ENCODE results near the gene APOO.

The APOO gene

DNA sequence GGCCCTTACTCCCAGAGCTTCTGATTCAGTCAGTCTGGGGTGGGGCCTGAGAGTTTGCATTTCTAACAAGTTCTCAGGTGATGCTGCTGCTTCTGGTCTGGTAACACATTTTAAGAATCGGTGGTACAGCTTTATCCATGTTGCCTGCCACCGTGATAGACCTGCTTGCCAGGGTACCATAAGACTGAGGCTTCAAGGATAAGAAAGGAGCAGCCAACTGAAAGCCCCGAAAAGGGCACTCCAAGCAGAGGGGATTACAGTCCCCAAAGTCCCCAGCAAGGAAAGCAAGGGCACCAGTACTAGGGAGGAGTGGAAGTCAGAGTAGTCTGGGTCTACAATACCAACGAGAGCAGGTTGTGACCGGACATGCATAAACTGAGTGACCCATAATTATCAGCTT, 49.8 kb downstream of the APOO start:
- no peak for DNase-seq

DNA sequence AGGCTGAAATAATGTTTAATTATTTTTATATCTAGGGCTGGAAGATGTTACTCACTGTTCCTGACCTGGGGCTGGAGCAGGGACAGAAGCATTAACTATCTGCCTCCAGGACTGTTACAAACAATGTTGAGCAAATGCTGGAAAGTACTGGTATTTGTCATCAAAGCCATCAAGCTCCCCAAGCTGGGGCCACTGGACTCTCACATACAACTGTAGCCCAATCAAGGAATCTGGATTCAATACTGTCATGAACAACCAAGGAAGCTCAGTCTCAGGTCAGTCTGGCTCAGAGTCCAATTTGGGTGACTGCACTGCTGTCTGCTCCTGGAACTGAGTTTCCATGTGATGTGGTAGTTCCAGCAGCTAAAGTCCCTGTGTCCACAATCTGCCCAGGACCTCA, 50.4 kb downstream of the APOO start:
- no peak for DNase-seq

DNA sequence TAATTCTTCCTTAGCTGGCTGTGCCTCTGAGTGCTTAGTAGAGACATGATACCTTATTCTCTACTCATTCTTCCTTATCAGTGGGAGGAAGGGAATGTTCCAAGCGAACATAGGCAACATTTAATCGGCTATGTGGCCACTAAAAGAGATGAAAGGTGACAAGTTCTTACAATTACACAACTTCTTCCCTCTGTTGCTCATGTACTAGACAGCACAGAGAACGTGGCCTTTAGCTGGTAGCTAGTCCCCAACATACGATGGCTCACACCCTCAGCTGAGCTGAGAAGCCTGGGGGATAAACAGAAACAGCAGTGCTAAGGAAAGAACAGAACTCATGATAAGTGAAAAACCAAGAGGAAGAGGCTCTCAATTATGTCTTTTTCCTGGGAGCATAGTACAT, 52.2 kb downstream of the APOO start:
- DNase-seq: no peak

DNA sequence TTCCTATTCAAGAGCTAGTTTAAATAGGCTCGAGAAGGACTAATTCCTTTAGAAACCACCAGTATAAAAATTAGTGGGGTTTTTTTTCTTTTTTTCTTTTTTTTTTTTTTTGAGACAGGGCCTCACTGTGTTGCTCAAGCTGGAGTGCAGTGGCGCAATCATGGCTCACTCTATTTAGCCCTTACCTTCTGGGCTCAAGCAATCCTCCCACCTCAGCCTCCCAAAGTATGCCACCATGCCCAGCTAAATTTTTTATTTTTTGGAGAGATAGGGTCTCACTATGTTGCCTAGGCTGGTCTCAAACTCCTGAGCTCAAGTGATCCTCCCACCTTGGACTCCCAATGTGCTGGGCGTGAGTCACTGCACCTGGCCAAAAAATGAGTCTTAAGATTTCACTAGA, 52.8 kb downstream of the APOO start:
- DNase-seq: no peak

DNA sequence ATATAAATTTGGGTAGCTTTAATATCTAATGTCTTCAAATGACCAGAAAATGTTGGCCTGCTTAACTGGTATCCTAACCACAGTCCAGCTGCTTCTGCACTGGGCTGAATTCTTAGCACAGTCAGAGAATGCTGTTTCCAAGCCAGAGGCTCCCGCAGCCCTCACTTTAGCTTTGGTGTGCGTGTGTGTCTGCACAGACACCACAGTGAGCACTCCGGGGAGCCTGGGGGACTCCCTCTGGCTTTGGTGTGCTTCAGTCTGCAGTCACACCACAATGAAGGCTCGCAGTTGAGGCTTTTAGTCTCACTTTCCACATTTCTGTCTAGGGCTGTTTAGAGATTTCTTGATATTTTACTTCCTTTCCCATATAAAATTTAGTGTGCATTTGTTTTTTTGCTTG, 53.6 kb downstream of the APOO start:
- DNase-seq: no peak

DNA sequence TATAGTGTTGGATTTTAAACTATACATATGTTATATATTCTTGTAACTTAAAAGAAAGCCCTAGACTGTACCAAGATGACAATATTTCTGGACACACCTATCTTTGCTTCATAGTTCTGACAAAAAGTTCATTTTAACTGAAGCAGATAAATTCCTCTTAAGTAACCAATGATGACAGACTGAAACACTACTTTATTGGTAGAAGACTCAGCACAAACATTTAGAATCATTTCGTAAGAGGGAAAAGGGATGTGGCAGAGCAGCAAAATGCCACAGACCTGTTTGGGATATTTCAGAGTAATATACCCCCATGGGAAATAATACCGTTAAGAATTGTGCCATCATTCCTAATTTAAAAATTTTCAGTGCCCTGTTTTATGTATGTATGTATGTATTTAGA, 56.2 kb downstream of the APOO start:
- no peak for DNase-seq

DNA sequence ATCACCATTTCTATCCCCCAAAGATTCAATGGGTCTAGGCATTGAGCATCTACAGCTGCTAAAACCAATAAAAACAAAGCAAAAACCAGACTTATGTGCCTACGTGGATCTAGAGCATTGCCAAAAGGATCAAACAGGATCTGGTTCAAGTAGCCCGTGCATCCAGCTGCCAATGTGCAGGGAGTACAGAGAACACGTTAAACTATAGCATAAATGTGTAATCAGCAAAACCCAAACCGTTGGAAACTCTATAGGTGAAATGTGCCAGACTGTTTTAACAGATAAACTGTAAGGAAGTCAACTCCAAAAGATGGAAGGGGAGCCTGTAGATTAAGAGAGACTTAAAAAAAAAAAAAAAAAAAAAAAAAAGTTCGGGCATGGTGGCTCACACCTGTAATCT, 58.5 kb downstream of the APOO start:
- DNase-seq: no peak

DNA sequence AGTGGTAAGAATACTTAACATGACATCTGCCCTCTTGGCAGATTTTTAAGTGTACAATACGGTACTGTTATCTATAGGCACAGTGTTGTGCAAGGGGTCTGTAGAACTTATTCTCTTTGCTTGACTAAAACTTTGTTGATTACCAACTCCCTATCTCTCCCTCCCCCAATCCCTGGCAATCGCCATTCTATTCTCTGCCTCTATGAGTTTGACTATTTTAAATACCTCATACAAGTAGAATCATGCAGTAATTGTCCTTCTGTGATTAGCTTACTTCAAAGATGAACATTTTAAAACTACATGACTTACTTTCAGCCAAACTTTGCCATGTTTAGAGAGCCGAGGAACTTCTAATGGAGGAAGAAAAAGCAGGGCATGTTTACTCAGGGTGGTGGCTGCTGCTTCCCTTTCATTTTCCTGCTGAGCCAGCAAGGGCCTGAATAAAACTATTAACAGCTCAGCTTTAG, 62.4 kb downstream of the APOO start:
- no peak for DNase-seq

DNA sequence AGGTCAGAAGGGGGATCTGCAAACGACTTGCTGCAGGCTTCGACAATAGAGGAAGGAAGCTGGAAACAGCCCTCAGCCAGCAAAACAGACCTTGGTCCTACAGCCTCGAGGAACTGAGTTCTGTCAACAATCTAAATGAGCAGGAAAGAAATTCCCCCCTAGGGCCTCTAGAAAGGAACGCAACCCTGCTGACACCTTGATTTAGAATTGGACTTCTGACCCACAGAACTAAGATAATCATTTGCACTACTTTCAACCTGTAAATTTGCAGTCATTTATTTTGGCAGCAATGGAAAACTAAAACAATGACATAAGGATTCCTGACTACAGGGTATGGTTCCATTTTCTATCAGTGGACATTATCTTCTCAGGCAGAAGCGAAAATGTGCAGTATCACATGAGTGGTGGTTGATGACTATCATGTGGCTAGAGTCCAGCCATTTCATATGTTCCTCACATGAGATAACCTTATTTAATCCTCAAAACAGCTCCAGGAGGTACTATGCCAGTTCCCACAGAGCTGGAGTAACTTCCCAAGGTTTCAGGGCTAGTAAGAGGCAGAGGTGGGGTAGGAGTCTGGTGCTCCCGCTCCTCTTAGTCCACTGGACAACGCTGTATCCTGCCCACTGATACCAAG, 63.1 kb downstream of the APOO start:
- no peak for DNase-seq

DNA sequence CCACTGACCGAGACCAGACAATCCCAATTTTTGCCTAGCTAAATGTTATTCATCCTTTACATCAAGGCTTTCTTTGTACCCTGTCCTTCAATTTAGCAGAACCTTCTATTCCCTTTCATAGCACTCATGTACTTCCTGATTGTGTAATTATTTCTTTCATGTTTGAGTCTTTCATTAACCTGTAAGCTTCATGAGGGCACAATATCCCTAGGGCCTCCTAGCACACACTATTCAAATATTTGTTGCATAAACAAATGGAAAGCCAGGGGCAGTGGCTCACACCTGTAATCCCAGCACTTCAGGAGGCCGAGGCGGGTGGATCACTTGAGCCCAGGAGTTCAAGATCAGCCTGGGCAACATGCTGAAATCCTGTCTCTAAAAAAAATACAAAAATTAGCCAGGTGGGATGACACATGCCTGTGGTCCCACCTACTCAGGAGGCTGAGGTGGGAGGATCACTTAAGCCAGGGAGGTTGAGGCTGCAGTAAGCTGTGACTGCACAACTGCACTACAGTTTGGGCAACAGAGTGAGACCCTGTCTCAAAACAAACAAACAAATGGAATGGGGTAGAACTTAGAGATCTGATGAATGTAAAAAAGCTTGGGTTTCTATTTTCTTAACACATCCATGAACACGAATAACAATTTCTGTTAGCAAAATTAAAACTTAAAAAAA, 65.8 kb downstream of the APOO start:
- no peak for DNase-seq

DNA sequence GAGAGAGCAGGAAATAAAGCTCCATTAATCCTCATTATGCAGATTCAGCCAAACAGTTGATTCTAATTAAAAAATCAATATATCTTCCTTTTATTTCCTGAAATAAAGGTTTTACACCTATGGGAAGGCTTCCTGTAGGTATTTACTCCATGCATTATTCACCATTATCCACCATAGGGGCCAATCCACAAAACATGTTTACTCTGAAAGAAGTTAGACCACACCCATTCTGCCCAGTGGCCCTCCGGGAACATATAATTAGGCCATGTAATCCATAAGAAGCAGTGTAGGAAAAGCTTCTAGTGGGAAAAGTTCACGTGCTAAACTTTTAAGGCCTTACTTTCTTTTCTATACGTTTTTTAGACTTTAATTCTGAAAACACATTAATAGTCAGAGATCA, 67.1 kb downstream of the APOO start:
- DNase-seq: no peak

DNA sequence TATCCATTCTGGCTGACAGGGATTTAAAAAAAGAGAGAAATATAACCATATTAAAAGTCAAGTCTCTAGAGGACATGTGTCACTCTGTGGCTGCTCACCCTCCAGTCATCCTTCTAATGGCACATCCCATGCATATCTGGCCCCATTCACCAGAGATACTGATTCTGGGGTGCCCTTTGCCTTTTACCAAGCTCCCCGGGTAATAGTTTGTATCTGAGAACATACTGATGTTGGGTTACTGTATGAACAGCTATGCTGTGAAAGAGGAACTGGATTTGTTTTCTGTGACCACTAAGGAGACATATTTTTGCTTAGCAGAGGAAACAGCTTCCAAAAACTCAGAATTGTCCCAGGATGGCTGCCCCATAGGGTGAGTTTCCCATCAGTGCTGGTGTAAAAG, 68.8 kb downstream of the APOO start:
- DNase-seq: no peak

DNA sequence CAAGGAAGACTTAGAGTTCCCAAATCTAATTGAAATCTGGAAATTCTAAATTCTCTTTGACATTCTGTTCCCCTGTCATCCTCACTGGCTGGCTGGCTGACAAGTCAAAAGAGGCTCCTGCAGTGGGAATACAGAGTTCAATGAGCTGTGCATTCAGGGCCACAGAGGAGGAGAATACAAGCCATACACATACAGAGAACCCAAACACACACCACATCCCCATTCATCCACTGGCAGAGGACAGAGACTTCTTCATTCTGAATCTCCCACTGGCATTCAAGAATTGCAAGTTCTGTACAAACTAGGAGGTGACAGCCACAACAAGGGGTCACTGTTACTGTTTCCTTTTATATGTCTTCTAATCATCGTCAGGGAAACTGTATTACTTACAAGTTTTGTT, 75.0 kb downstream of the APOO start:
- no peak for DNase-seq

DNA sequence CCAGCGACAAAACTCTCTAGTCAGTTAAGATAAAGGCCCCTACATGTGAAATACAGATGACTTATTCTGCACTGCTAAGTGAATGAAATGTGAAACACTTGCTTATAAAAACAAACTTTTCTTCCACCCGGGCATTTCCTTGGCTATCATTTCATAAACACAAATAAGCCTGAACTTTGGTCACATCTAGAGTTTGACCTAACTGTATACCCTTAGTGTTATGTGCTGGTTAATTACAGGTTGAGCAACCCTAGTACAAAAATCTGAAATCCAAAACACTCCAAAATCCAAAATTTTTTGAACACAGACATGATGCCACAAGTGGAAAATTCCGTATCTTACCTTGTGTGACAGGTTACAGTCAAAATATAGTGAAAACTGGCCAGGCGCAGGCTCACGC, 78.9 kb downstream of the APOO start:
- no peak for DNase-seq

DNA sequence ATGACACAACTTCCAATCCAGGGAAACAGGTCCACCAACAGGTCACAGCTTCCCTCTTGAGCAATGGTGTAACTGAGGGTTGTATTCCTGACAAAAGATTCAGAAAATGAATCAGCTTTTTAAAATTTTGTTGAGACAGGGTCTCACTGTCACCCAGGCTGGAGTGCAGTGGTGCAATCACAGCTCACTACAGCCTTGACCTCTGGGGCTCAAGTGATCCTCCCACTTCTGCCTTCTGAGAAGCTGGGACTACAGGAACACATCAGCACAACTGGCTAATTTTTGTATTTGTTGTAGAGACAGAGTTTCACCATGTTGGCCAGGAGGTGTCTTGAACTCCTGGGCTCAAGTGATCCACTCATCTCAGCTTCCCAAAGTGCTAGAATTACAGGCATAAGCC, 81.1 kb downstream of the APOO start:
- no peak for DNase-seq

DNA sequence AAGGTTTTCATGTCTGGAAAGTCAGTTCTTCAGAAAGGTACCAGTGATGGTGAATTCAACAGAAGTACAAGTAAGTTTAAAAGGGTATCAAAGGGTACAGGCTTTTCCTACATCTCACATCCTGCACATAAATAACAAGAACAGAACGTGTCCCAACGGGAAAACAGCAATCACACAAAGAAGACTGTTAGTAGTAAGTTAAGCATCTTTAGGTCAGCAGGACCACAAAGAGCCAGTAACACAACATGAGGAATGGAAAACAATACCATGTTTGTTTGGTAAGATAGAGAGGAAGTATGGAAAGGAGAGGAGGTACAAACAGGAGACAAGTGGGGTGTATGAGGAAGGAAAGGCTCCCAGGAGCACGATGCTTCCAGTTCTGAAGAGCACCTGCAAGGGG, 81.5 kb downstream of the APOO start:
- no peak for DNase-seq

DNA sequence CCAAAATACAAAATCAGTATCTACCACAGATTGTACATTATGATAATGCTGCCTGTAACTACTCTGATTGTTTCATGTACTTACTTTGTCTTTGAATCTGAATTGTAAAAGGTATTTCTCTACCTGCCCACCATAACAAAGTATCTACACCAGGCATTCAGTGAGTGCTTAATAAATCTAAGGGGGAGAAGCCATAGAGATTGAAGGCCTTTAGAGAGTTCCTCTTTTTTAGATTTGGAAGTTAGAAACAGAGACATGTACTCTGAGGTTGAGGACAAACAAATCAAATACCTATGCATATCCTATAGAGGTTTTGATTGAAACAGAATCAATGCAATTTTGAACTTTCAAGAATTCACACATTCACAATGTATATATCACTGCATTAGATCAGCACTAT, 82.1 kb downstream of the APOO start:
- no peak for DNase-seq

DNA sequence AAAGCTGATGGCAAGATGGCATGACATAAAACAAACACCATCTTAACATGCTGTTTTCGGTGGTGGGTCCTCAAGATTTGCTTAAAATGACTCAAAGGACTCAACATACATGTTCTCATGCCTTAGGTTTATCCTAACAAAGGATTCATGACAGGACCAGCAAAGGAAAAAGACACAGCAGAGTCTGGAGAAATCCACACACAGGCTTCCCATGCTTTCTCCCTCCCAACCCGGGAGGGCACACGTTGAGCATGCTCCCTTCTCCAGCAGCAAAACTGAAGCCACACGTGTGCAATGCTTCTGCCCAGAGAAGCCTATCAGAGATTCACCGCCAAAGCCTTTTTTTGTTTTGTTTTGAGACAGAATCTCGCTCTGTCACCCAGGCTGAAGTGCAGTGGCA, 84.9 kb downstream of the APOO start:
- DNase-seq: no peak

DNA sequence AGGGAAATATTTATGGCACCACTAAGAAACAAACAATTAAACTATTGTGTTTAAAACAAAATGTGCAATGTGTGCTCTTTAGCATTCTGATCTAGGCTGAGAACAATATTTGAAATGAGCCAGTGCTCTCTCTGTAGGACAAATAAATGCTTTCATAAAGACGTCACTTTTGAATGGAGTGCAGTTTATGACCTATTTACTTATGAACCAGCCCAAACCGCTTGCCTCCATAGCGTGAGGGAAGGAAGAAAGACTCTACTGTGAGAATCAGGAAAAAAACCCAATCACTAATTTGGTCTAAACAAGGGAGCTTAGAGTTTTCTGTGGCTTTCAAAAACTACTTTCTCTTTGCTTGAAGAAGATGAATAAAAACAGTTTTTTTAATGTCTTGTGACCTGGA, 85.3 kb downstream of the APOO start:
- DNase-seq: no peak

DNA sequence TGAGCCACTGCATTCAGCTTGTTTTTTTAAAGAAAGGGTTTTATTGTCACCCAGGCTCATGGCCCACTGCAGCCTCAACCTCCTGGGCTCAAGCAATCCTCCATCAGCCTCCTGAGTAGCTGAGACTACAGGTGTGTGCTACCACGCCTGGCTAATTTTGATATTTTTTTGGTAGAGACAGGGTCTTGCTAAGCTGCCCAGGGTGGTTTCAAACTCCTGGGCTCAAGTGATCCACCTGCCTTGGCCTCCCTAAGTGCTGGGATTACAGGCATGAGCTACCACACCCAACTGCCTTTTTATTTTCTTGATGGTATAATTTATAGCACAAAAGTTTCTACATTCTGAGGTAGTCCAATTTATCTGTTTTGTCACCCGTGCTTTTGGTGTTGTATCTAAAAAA, 85.9 kb downstream of the APOO start:
- DNase-seq: no peak

DNA sequence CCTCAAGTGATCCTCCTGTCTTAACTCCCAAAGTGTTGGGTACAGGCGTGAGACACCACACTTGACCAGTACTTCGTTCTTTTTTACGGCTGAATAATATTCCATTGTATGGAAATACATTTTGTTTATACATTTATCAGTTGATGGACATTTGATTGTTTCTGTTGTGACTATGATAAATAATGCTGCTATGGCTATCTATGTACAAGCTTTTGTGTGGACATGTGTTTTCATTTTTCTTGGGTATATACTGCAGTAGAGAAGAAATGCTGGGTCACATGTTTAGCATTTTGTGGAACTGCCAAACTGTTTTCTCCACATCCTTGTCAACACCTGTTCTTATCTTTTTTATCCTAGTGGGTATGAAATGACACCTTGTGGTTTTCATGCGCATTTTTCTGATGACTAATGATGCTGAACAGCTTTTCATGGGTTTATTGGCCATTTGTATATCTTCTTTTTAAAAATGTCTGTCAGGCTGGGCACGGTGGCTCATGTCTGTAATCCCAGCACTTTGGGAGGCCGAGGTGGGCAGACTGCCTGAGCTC, 87.4 kb downstream of the APOO start:
- DNase-seq: no peak

DNA sequence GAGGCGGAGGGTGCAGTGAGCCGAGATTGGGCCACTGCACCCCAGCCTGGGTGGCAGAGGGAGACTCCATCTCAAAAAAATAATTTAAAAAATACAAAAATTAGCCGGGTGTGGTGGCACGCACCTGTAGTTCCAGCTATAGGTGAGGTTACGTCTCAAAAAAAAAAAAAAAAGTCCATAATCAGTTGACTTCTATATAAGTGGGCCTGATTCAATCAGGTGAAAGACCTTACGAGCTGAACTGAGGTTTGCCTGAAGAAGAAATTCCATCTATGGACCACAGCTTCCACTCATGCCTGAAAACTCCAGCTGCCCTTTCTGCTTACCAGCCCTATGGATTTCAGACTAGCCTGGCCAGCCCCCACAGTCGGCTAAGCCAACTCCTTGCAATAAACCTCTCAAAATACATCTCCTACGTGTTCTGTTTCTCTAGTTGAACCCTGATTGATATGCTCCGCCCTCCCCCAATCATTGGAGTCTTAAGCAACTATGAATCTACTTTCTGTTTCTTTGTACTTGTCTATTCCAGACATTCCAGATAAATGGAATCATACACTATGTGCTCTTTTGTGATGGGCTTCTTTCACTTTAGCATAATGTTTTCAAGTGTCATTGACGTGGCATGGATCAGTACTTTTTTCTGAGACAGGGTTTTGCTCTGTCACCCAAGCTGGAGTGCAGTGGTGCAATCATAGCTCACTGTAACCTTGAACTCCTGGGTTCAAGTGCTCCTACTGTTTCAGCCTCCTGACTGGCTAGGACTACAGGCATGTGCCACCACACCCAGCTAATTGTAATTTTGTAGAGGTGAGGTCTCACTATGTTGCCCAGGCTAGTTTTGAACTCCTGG, 88.1 kb downstream of the APOO start:
- DNase-seq: no peak

DNA sequence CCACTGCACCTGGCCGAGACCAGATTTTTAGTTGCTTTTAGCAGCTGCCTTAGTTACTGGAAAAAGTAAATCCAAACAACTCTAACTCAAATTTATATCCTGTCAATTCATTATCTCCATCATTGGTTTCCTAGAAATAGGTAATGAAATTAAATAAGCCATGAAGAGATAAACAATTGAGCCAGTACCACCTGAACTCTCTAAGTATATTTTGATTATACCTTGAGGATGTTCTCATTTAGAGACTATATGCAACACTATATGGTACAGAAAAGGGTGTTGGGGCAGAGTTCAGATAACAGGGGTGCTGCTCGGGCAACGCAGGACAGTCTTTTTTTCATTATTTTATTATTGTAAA, 89.8 kb downstream of the APOO start:
- DNase-seq: no peak

DNA sequence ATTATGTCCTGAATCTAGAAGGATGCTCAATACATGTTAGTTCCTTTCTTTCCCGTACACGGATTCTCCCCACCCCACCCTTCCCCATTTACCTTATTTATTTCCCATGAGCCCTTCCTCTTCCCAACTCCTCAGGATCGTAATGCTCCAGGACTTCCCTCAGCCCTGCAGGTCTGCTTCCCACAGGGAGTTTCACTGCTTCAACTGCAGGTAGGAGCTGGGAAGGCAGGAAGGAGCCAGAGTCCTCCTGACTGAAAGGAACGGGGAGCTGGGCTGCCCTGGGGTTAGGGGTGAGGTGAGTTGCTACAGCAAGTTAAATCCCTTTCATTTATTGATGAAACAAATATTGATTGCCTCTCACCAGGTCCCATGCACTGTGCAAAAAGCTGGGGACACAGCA, 91.6 kb downstream of the APOO start:
- DNase-seq: no peak

All from SW 1271 (cell line).